ENCODE results near the gene HOXB7. TPM values are rescaled to one million over a fixed set of nuclear protein-coding genes. Genes with fewer than 3 reads are reported as not detected.

The HOXB7 gene
- total RNA-seq, 4 donors from 2014 or later, result 0.38 to 0.64 TPM; not detected in 2

- intact Hi-C loops (cut with DNase I), result no loop called here
- DNase-seq, result no peak
- Histone ChIP-seq H3K4me1 (peaks cover 0 to 55% (median 30%) of the 10 kb centered on the region in 3 donors), H3K9me3 (no peaks in the 10 kb centered on the region), H3K27ac (no peak overlapping the region), H3K36me3 (no peaks in the 10 kb centered on the region), H3K27me3 (peaks cover 0 to 100% (median 10%) of the 10 kb centered on the region in 4 donors), H3K4me3 (no peak overlapping the region)
- TF ChIP-seq POLR2A (IDR thresholded peaks at IDR 0.05), result no peak
- no peak for TF ChIP-seq CTCF (IDR thresholded peaks at IDR 0.05)
- WGBS, 2 donors, result 59 to 72% methylated on average over 2 of the region's 2 CpGs
Measured at GRCh38 chr17:48588528-48588927, 22.3 kb downstream of the HOXB7 start.

GRCh38 chr17:48588074-48588415, 22.8 kb downstream of the HOXB7 start:
- Histone ChIP-seq H3K27me3 (peaks cover 0 to 100% (median 8%) of the 10 kb centered on the region in 4 donors), H3K4me3 (no peak overlapping the region)

GRCh38 chr17:48587276-48588073, 23.3 kb downstream of the HOXB7 start:
- intact Hi-C loops (cut with DNase I), result no loop called here
- no peak for TF ChIP-seq CTCF (IDR thresholded peaks at IDR 0.05)
- TF ChIP-seq POLR2A (IDR thresholded peaks at IDR 0.05), result no peak
- no peak overlapping the region for H3K4me3 ChIP-seq
- peaks cover 0 to 54% (median 24%) of the 10 kb centered on the region in 3 donors for H3K4me1 ChIP-seq
- H3K27ac ChIP-seq, result peak overlapping the region in 2 of 4 donors; percentile 8 to 22
- H3K9me3 ChIP-seq, result no peaks in the 10 kb centered on the region
- no peak for DNase-seq
- H3K36me3 ChIP-seq, result no peaks in the 10 kb centered on the region
- peaks cover 0 to 100% (median 5%) of the 10 kb centered on the region in 4 donors for H3K27me3 ChIP-seq
- WGBS, 2 donors, result 67 to 90% methylated on average over 4 to 5 of the region's 5 CpGs

More at GRCh38 chr17:48588074-48588415, 22.8 kb downstream of the HOXB7 start:
- H3K4me1 ChIP-seq, result peaks cover 0 to 54% (median 26%) of the 10 kb centered on the region in 3 donors
- H3K27ac ChIP-seq, result peak overlapping the region in 2 of 4 donors; percentile 8 to 22
- H3K36me3 ChIP-seq, result no peaks in the 10 kb centered on the region
- intact Hi-C loops (cut with DNase I), result no loop called here
- no peaks in the 10 kb centered on the region for H3K9me3 ChIP-seq
- 70 to 90% methylated on average over 2 of the region's 2 CpGs for whole genome bisulfite sequencing, 2 donors
- TF ChIP-seq CTCF (IDR thresholded peaks at IDR 0.05) (no peak), POLR2A (IDR thresholded peaks at IDR 0.05) (no peak)
- no peak for DNase-seq

GRCh38 chr17:48586355-48587258, 24.2 kb downstream of the HOXB7 start:
- DNase-seq, result no peak
- intact Hi-C loops (cut with DNase I), result no loop called here
- H3K4me3 ChIP-seq, result peak overlapping the region; percentile 48 to 69 (median 63)
- TF ChIP-seq CTCF (IDR thresholded peaks at IDR 0.05) (no peak), POLR2A (IDR thresholded peaks at IDR 0.05) (no peak)
- peaks cover 0 to 55% (median 19%) of the 10 kb centered on the region in 3 donors for H3K4me1 ChIP-seq
- H3K27me3 ChIP-seq, result peaks cover 0 to 100% (median under 1%) of the 10 kb centered on the region in 4 donors
- 32 to 43% methylated on average over 29 to 34 of the region's 34 CpGs for WGBS, 2 donors
- H3K36me3 ChIP-seq, result no peaks in the 10 kb centered on the region
- peak overlapping the region; percentile 71 to 96 (median 86) for H3K27ac ChIP-seq
- no peaks in the 10 kb centered on the region for H3K9me3 ChIP-seq
